Caco-2 (cell line): ENCODE results near the gene SAMD4B. TPM values are rescaled to one million over a fixed set of nuclear protein-coding genes. Genes with fewer than 3 reads are reported as not detected.
A peak's percentile ranks its signal among the peaks of the same experiment; 100 is the strongest.

ENCODE experiments used
- BruUV-seq: library from RNA; stranded (reverse); fragments of 400-500 nt; replicated peaks from 2 replicates; lab custom pipeline; 2021; lab: Mats Ljungman, UMichigan
- CTCF ChIA-PET: fragments of 300-600 bp; sonication (Branson Sonifier 250); formaldehyde crosslinking; loops from one replicate; lab custom pipeline; 2022; ENCODE audit warnings: antibody characterized with exemption; lab: Charles Lee
- POLR2A ChIA-PET: fragments of 300-600 bp; sonication (Branson Sonifier 250); formaldehyde crosslinking; loops from one replicate; lab custom pipeline; 2022; ENCODE audit warnings: antibody characterized with exemption; lab: Charles Lee
- DNase-seq, 2 experiments: peaks; one replicate each; pipeline versions ENCODE4 v3.0.0 to v3.0.0-alpha.2; 2020 to 2022
- H3K27me3 ChIP-seq: replicated peaks from 2 replicates; pipeline ENCODE4 v1.6.0; 2011; ENCODE audit warnings: low read length; ENCODE audit not compliant: control insufficient read depth, insufficient read depth
- H3K36me3 ChIP-seq: 2 replicates; pipeline ENCODE4 v1.5.1; 2011; ENCODE audit warnings: low read length; ENCODE audit not compliant: control insufficient read depth, insufficient read depth
- H3K4me1 ChIP-seq: fragments of 250-450 bp; sonication (Bioruptor Pico); 2 replicates; pipeline ENCODE4 v1.5.1; 2020; ENCODE audit warnings: mild to moderate bottlenecking
- H3K4me3 ChIP-seq: 2 replicates; pipeline ENCODE4 v1.5.1; 2011; ENCODE audit warnings: low read depth, mild to moderate bottlenecking, control low read depth, low read length
- H3K9me3 ChIP-seq: fragments of 250-450 bp; sonication (Bioruptor Pico); 2 replicates; pipeline ENCODE4 v1.5.1; 2020; ENCODE audit warnings: mild to moderate bottlenecking, moderate library complexity
- H3K27ac Mint-ChIP-seq: one replicate; pipeline ENCODE4 v1.8.0; 2022; ENCODE audit warnings: mixed read lengths; ENCODE audit not compliant: unreplicated experiment
- H3K27me3 Mint-ChIP-seq: one replicate; pipeline ENCODE4 v1.8.0; 2022; ENCODE audit warnings: mixed read lengths; ENCODE audit not compliant: insufficient read depth, unreplicated experiment
- H3K36me3 Mint-ChIP-seq: one replicate; pipeline ENCODE4 v1.8.0; 2022; ENCODE audit warnings: mild to moderate bottlenecking, mixed read lengths; ENCODE audit not compliant: insufficient read depth, unreplicated experiment
- H3K4me1 Mint-ChIP-seq: one replicate; pipeline ENCODE4 v1.8.0; 2022; ENCODE audit warnings: low read depth, mixed read lengths; ENCODE audit not compliant: unreplicated experiment
- H3K4me3 Mint-ChIP-seq: one replicate; pipeline ENCODE4 v1.8.0; 2022; ENCODE audit warnings: mild to moderate bottlenecking, moderate library complexity, mixed read lengths; ENCODE audit not compliant: unreplicated experiment
- H3K9me3 Mint-ChIP-seq: one replicate; pipeline ENCODE4 v1.8.0; 2022; ENCODE audit warnings: mixed read lengths; ENCODE audit not compliant: unreplicated experiment
- intact Hi-C: fragments of 100-400 bp; cut with micrococcal nuclease; formaldehyde crosslinking; loops from one replicate; pipeline ENCODE4 v1.10.0; 2022; ENCODE audit not compliant: unreplicated experiment
- total RNA-seq: library from RNA; stranded (reverse); gene quantifications from 2 replicates; pipeline ENCODE4 v1.2.3, GENCODE V29; 2022
- TF ChIP-seq, protein P1 (sequence below), 2 experiments: fragments of 200-600 bp in 1 of 2; IDR thresholded peaks; 1 replicate in 1 of 2; 2 replicates in 1 of 2; pipeline versions ENCODE4 v1.5.1 to v1.8.0; 2011 to 2022; ENCODE audit warnings: antibody characterized with exemption in 1 of 2, control low read depth in 1 of 2, inconsistent platforms in 1 of 2, low read depth in 1 of 2, low read length in 1 of 2, mild to moderate bottlenecking in 1 of 2, moderate library complexity in 1 of 2; ENCODE audit not compliant: insufficient read depth in 1 of 2, severe bottlenecking in 1 of 2, unreplicated experiment in 1 of 2

The SAMD4B gene
- total RNA-seq, 1 experiment from 2014 or later = 132 TPM

DNA sequence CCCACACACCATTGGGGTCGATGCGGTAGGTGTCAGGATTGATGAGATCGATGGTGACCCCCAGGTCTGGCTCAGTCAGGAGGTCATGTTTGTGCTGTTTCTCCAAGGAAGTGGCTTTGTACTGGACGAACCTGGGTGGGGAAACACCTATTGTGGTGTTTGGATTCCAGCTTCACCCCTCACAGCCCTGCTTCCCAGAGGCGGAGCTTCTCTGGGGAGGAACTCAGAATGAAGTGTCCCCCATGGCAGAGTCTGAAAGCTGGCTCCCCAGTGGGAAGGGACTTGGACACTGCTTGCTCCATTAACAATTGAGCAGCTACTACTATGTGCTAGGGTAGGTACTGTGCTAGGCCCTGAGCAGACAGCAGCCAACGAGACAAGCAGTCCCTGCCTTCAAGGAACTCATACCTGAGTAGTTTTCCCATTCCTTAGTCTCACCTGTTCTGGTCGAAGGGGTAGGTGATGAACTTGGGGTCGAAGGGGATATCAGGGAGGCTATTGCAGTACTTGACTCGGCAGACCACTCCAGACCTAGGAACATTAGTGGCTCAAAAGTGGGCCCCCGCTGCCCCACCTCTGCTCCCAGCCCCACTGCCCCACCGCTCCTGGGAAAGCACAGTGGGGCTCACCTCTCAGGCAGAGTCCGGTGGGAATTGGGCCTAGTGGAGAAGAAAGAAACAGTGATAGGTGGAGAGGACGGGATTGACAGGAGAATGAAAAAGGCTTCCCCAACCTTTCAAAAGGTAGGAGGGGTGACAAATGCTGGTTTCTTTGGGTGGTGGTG is 47.6 kb downstream of the SAMD4B start:
- Mint-ChIP-seq H3K4me1 (peaks cover 33% of the 10 kb centered on the region), H3K27me3 (no peaks in the 10 kb centered on the region), H3K36me3 (peaks cover 93% of the 10 kb centered on the region), H3K4me3 (peak overlapping the region; percentile 99), H3K9me3 (no peaks in the 10 kb centered on the region), H3K27ac (peak overlapping the region; percentile 92)
- CTCF ChIA-PET = no interaction called here
- intact Hi-C loops = loop anchor here (5.0 kb wide), 1 partner anchor 48 kb away; the partner anchor contains the start of gene SAMD4B
- POLR2A ChIA-PET = no interaction called here
- BruUV-seq = no TSS peak
- Histone ChIP-seq H3K4me1 (peaks cover 10% of the 10 kb centered on the region), H3K4me3 (peak overlapping the region; percentile 76), H3K9me3 (no peaks in the 10 kb centered on the region), H3K27me3 (no peaks in the 10 kb centered on the region), H3K36me3 (peaks cover 9% of the 10 kb centered on the region)
- no peak for DNase-seq
- TF ChIP-seq, protein P1, sequence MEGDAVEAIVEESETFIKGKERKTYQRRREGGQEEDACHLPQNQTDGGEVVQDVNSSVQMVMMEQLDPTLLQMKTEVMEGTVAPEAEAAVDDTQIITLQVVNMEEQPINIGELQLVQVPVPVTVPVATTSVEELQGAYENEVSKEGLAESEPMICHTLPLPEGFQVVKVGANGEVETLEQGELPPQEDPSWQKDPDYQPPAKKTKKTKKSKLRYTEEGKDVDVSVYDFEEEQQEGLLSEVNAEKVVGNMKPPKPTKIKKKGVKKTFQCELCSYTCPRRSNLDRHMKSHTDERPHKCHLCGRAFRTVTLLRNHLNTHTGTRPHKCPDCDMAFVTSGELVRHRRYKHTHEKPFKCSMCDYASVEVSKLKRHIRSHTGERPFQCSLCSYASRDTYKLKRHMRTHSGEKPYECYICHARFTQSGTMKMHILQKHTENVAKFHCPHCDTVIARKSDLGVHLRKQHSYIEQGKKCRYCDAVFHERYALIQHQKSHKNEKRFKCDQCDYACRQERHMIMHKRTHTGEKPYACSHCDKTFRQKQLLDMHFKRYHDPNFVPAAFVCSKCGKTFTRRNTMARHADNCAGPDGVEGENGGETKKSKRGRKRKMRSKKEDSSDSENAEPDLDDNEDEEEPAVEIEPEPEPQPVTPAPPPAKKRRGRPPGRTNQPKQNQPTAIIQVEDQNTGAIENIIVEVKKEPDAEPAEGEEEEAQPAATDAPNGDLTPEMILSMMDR (IDR thresholded peaks at IDR 0.05; ENCODE audit: insufficient read depth in 1 of 2, low read depth in 1 of 2, low read length in 1 of 2, severe bottlenecking in 1 of 2, unreplicated experiment in 1 of 2) = no peak

DNA sequence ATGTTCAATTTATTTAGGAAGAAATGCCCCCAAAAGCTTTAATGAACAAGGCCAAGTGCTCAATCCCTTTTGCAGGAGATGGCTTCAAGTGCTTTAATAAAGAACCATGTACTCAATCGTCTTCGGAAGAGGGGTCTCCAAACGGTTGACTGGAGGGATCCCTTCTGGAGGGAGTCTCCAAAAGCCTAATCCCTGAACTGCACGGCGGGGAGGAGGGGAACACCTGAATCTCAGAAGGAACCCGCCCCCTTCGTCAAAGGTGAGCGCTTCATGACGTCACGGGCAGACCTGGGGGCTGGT is 48.2 kb downstream of the SAMD4B start:
- Mint-ChIP-seq H3K27ac (peak overlapping the region; percentile 92), H3K27me3 (no peaks in the 10 kb centered on the region), H3K9me3 (no peaks in the 10 kb centered on the region), H3K4me1 (peaks cover 33% of the 10 kb centered on the region), H3K4me3 (peak overlapping the region; percentile 99), H3K36me3 (peaks cover 93% of the 10 kb centered on the region)
- Histone ChIP-seq H3K9me3 (no peaks in the 10 kb centered on the region), H3K4me3 (peak overlapping the region; percentile 76), H3K36me3 (peaks cover 9% of the 10 kb centered on the region), H3K27me3 (no peaks in the 10 kb centered on the region), H3K4me1 (peaks cover 10% of the 10 kb centered on the region)
- TF ChIP-seq, protein P1 (IDR thresholded peaks at IDR 0.05; ENCODE audit: insufficient read depth in 1 of 2, low read depth in 1 of 2, low read length in 1 of 2, severe bottlenecking in 1 of 2, unreplicated experiment in 1 of 2) = no peak
- POLR2A ChIA-PET = interaction anchor here (1.0 to 2.0 kb wide), 8 partner anchors 10 to 55 kb away, joined by 3 to 54 read pairs (median 6); partner anchors contain the start of genes RPS16, SAMD4B and SUPT5H
- no peak for DNase-seq
- CTCF ChIA-PET = interaction anchor here (0.7 to 1.4 kb wide), 5 partner anchors 24 to 90 kb away, joined by 3 to 8 read pairs (median 3); partner anchors contain the start of genes RPS16, SAMD4B and TIMM50
- BruUV-seq = TSS peak; percentile 45
- intact Hi-C loops = loop anchor here (5.0 kb wide), 1 partner anchor 48 kb away; the partner anchor contains the start of gene SAMD4B

DNA sequence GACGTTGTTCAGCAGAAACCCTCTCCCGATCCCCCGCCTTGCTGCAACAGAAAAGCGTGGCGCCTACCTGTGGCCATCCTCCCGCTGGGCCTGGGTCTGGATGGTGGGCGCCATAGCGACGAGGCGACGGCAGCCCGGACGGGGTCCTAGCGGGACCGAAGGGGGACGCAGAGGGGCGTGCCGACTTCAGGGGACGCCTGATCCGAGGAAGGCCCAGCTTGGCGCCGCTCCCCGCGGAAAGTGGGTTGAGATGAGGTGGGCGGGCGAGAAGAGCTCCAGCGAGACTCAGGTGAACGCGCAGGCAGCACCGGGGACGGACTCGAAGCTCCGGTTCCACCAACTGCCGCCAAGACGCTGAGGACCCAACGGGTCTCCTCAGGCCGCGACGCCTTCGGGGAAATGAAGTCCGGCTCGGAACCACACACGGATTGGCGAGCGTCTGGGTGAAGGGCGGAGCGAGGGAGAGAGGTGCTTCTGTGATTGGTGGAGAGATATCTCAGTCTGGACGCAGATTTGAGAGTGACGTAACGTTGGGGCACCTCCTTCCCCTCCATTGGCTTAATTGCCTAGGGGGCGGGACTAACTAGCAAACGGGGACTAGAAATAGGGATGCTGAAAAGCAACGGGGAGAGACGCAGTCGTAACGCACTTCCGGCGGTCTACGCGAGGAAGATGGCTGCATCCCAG is 48.7 kb downstream of the SAMD4B start, which contains the start of the genes MED29 and PAF1:
MED29 (plus strand) TSS at position 628 of the 687 bp plus-strand sequence; CDS start at position 673, 45 bp downstream.
PAF1 (minus strand) TSS at position 356 of the 687 bp plus-strand sequence; CDS start at position 114, 242 bp downstream.
- CTCF ChIA-PET = interaction anchor here (0.6 to 1.5 kb wide), 7 partner anchors 18 to 90 kb away, joined by 3 to 8 read pairs (median 4); partner anchors contain the start of genes RPS16, SAMD4B and TIMM50
- Histone ChIP-seq H3K9me3 (no peaks in the 10 kb centered on the region), H3K4me1 (peaks cover 10% of the 10 kb centered on the region), H3K27me3 (no peaks in the 10 kb centered on the region), H3K36me3 (peaks cover 7% of the 10 kb centered on the region), H3K4me3 (peak within 1 kb of the TSS; percentile 76)
- BruUV-seq = no TSS peak
- Mint-ChIP-seq H3K27ac (peak within 1 kb of the TSS; percentile 92), H3K27me3 (no peaks in the 10 kb centered on the region), H3K9me3 (no peaks in the 10 kb centered on the region), H3K4me1 (peaks cover 33% of the 10 kb centered on the region), H3K4me3 (peak within 1 kb of the TSS; percentile 99), H3K36me3 (peaks cover 93% of the 10 kb centered on the region)
- intact Hi-C loops = loop anchor here (5.0 kb wide), 1 partner anchor 49 kb away; the partner anchor contains the start of gene SAMD4B
- TF ChIP-seq, protein P1 (IDR thresholded peaks at IDR 0.05; ENCODE audit: insufficient read depth in 1 of 2, low read depth in 1 of 2, low read length in 1 of 2, severe bottlenecking in 1 of 2, unreplicated experiment in 1 of 2) = peak in 1 of 2 experiments; percentile 46
- POLR2A ChIA-PET = interaction anchor here (0.8 to 2.0 kb wide), 13 partner anchors 9 to 124 kb away, joined by 3 to 54 read pairs (median 5); partner anchors contain the start of genes RPS16, SAMD4B, SELENOV and SUPT5H
- DNase-seq = peak; percentile 98 to 99
